Naive B cell (primary cell): Measurements from ENCODE around the gene DHFR2. TPM values are rescaled to one million over a fixed set of nuclear protein-coding genes. Genes with fewer than 3 reads are reported as not detected.
A peak's percentile ranks its signal among the peaks of the same experiment; 100 is the strongest.

Source experiments
- ATAC-seq, 2 donors: fragments of 150-1000 bp; cut with Tn5 transposase; 2 replicates each; pipeline ENCODE4 v1.10.0; 2021; ENCODE audit warnings: low read depth in 2 of 2, mild to moderate bottlenecking in 2 of 2, moderate library complexity in 2 of 2
- DNase-seq: peaks from one replicate; pipeline ENCODE4 v3.0.0; 2022
- H3K27ac Mint-ChIP-seq, 6 donors: one replicate each; pipeline ENCODE4 v1.8.0; 2020 to 2022; ENCODE audit warnings: mild to moderate bottlenecking in 6 of 6, mixed read lengths in 6 of 6, moderate library complexity in 5 of 6, inconsistent platforms in 2 of 6
- H3K27me3 Mint-ChIP-seq, 3 donors: one replicate each; pipeline ENCODE4 v1.8.0; 2021 to 2022; ENCODE audit warnings: mixed read lengths in 3 of 3, mild to moderate bottlenecking in 1 of 3
- H3K36me3 Mint-ChIP-seq, 2 donors: one replicate each; pipeline ENCODE4 v1.8.0; 2020 to 2022; ENCODE audit warnings: mixed read lengths in 2 of 2, inconsistent platforms in 1 of 2, mild to moderate bottlenecking in 1 of 2
- H3K4me1 Mint-ChIP-seq, 3 donors: one replicate each; pipeline ENCODE4 v1.8.0; 2020 to 2022; ENCODE audit warnings: mixed read lengths in 3 of 3, inconsistent platforms in 1 of 3, mild to moderate bottlenecking in 1 of 3, moderate library complexity in 1 of 3
- H3K4me3 Mint-ChIP-seq, 8 donors: one replicate each; pipeline ENCODE4 v1.8.0; 2020 to 2022; ENCODE audit warnings: mild to moderate bottlenecking in 8 of 8, mixed read lengths in 8 of 8, moderate library complexity in 8 of 8, inconsistent platforms in 2 of 8
- H3K9me3 Mint-ChIP-seq, 7 donors: one replicate each; pipeline ENCODE4 v1.8.0; 2020 to 2022; ENCODE audit warnings: mixed read lengths in 7 of 7, mild to moderate bottlenecking in 5 of 7, inconsistent platforms in 2 of 7, moderate library complexity in 1 of 7
- polyA plus RNA-seq, 6 donors: library from polyadenylated mRNA; unstranded; fragments of 300-500 nt; fragmentation: Illumina TruSeq; gene quantifications; one replicate each; pipeline ENCODE4 v1.2.3, GENCODE V29; 2021; ENCODE audit warnings: low read depth in 6 of 6

The DHFR2 gene
- polyA plus RNA-seq, 6 donors from 2014 or later = 1.8 to 4.6 (median 3.1) TPM

DNA sequence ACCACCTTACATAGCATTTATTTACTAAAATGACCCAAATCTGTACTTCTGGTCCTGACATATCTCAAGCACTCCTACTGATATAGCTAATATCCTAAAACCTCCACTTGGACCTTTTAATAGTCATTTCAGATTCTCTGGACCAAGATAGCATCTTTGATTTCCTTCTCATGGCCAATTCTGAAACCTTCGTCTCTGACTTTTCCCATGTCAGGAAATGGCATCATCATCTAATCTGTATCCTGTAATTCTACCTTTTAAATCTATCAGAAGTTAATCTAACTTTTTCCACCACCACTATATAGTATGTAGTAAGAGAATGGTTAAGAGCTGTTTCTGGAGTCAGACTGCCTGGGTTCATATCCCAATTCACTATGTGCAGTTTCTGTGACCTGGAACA lies 50.5 kb downstream of the DHFR2 start:
- H3K4me1 Mint-ChIP-seq = peaks cover 0 to 8% (median 5%) of the 10 kb centered on the region in 3 donors
- H3K27me3 Mint-ChIP-seq = no peaks in the 10 kb centered on the region
- ATAC-seq (no peak), DNase-seq (no peak)
- H3K4me3 Mint-ChIP-seq = no peak overlapping the region
- H3K27ac Mint-ChIP-seq = peak overlapping the region in 1 of 6 donors; percentile 36
- H3K9me3 Mint-ChIP-seq = no peaks in the 10 kb centered on the region
- no peaks in the 10 kb centered on the region for H3K36me3 Mint-ChIP-seq

DNA sequence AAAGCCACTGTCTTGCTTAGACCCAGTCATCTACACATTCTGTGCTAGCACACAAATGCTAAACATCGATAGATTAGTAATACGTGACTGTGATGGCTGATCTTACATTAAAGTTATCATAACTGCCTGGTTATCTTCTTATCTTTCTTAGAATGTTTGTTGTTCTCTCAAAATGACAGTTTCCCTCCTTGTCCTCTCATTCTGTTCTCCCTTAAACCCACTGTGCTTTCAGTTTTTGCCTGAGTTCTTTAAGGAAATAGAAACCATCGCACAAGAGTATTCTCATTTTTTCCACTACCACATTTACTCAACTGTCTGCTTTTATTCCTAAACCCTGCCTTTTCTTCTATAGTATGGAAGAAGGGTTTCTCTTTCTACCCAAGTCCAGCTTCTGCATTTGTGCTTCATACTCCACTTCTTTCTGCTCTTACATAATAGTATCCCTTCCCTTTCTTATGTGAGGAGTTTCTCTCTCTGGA lies 51.4 kb downstream of the DHFR2 start:
- no peak for DNase-seq
- no peak overlapping the region for H3K4me3 Mint-ChIP-seq

DNA sequence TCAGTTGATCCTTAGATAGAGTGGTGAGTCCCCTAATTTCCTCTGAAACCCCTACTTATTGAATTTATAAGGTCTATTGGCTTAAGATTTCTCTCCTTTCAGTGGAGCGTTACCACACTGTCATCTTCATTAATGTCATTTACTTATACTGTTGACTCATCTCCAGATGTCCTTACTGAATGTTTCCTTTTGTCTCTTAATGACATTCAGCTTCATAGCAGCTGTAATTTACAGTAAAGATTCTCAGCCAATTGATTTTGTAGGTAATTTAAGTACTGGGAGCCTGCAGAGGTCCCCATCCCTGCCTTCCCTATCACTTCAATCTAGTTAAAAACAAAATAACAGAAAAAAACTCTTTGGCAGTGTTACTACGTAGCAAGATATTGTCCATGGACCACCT lies 53.1 kb downstream of the DHFR2 start:
- Mint-ChIP-seq H3K27ac (no peak overlapping the region), H3K4me1 (peaks cover 0 to 2% (median 0%) of the 10 kb centered on the region in 3 donors), H3K9me3 (no peaks in the 10 kb centered on the region), H3K4me3 (no peak overlapping the region), H3K36me3 (no peaks in the 10 kb centered on the region), H3K27me3 (no peaks in the 10 kb centered on the region)
- ATAC-seq (no peak), DNase-seq (no peak)

More for the DNA sequence above, 51.4 kb downstream of the DHFR2 start:
- no peaks in the 10 kb centered on the region for H3K36me3 Mint-ChIP-seq
- peaks cover 0 to 8% (median 5%) of the 10 kb centered on the region in 3 donors for H3K4me1 Mint-ChIP-seq
- ATAC-seq = no peak
- peak overlapping the region in 3 of 6 donors; percentile 2 to 23 (median 21) for H3K27ac Mint-ChIP-seq
- no peaks in the 10 kb centered on the region for H3K9me3 Mint-ChIP-seq
- no peaks in the 10 kb centered on the region for H3K27me3 Mint-ChIP-seq

DNA sequence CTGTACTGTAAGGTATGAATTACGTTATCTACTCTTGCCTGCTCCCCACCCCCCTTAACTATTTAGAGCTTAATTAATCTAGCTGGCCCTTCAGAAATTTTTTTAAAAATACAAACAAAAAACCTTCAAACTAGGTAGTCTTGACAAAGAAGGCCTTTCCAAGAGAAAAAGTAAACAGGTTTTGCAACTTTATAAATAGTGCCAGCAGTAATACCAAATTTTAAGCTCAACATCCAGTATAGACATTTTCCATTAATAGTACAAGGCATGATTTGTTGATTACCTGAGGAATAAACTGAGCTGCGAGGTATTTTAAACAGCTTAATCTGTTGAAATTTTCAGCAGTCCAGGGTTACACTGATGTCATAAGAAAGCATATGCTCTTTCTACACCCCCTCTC lies 54.5 kb downstream of the DHFR2 start:
- Mint-ChIP-seq H3K9me3 (no peaks in the 10 kb centered on the region), H3K27me3 (no peaks in the 10 kb centered on the region), H3K4me3 (no peak overlapping the region), H3K4me1 (peaks cover 0 to 5% (median 5%) of the 10 kb centered on the region in 3 donors), H3K27ac (no peak overlapping the region), H3K36me3 (no peaks in the 10 kb centered on the region)
- no peak for DNase-seq
- ATAC-seq = no peak

Other genes with a start within 250 kb of the DHFR2 start
- under 1 TPM in 4 of 6 donors, not detected in 2; 0.31 to 0.68 (median 0.43) TPM for gene PROS1, start 89.0 kb downstream of the DHFR2 start, polyA plus RNA-seq
- 10 to 100 TPM in 2 of 6 donors, 1 to 10 TPM in 4; 4.4 to 13.8 (median 7.4) TPM for gene ARL13B, start 82.8 kb downstream of the DHFR2 start, polyA plus RNA-seq
- not detected for gene STX19, start 34.3 kb downstream of the DHFR2 start, polyA plus RNA-seq
- 10 to 100 TPM; 12.0 to 17.9 (median 14.9) TPM for gene NSUN3, start 145 bp upstream of the DHFR2 start, polyA plus RNA-seq